AG04449 (cell line): ENCODE measurements around the gene NT5C.

Source experiments
- CTCF ChIA-PET: fragments of 350-600 bp; formaldehyde crosslinking; extraction: SDS; loops from one replicate; lab custom pipeline; 2021; ENCODE audit warnings: antibody characterized with exemption; lab: Yijun Ruan, JAX
- POLR2A ChIA-PET: fragments of 400-600, 350-600 bp; formaldehyde crosslinking; extraction: SDS; loops from one replicate; lab custom pipeline; 2020; ENCODE audit warnings: antibody characterized with exemption, inconsistent platforms; lab: Yijun Ruan, JAX
- DNase-seq: peaks from one replicate; pipeline ENCODE4 v3.0.0-alpha.2; 2010; ENCODE audit warnings: low read depth, low spot score
- H3K4me3 ChIP-seq: 2 replicates; pipeline ENCODE4 v1.5.1; 2011; ENCODE audit warnings: low read depth, mild to moderate bottlenecking, control low read depth, low read length
- CTCF ChIP-seq: IDR thresholded peaks from one replicate; pipeline ENCODE4 v1.5.1; 2011; ENCODE audit warnings: mild to moderate bottlenecking, moderate library complexity, low read length, control low read depth, inconsistent platforms; ENCODE audit not compliant: insufficient read depth; ENCODE audit errors: missing control alignments

NT5C gene

GRCh38 chr17:75081611-75082540 is 49.7 kb downstream of the NT5C start:
- ChIA-PET POLR2A (interaction anchor here (0.6 kb wide), 1 partner anchor 45 kb away, joined by 3 read pairs; no protein-coding TSS in a partner anchor), CTCF (interaction anchor here (0.6 to 1.7 kb wide), 5 partner anchors 11 to 90 kb away, joined by 3 to 11 read pairs (median 3); partner anchors contain the start of gene MRPL58)
- no peak for DNase-seq
- no peak for TF ChIP-seq CTCF
- H3K4me3 ChIP-seq: no peak overlapping the region
